ENCODE data around the gene CACNA1G.

Gene CACNA1G

GRCh38 chr17:50529849-50530248 lies 30.7 kb upstream of the CACNA1G start:
- Histone ChIP-seq H2AFZ (ENCODE audit: low read depth, low read length) (no peak overlapping the region), H3K4me2 (ENCODE audit: low read length, poor library complexity, severe bottlenecking) (no peak overlapping the region), H3K79me1 (replicated peaks; ENCODE audit: low read length, poor library complexity, severe bottlenecking) (no peaks in the 10 kb centered on the region), H3K18ac (ENCODE audit: low read depth in 1 of 2, low read length in 2 of 2) (no peak overlapping the region), H3K4me1 (ENCODE audit: control insufficient read depth, insufficient read depth, low read depth, low read length) (peaks cover 36% of the 10 kb centered on the region), H3K36me3 (ENCODE audit: control insufficient read depth in 1 of 2, insufficient read depth in 2 of 2, low read depth in 1 of 2, low read length in 2 of 2) (no peaks in the 10 kb centered on the region), H3K14ac (ENCODE audit: low read length in 2 of 2) (no peak overlapping the region), H2BK12ac (ENCODE audit: low read length in 2 of 2) (no peak overlapping the region), H3K27me3 (ENCODE audit: control insufficient read depth in 1 of 2, insufficient read depth in 1 of 2, low read length in 2 of 2) (peaks cover 36 to 69% of the 10 kb centered on the region in 2 experiments), H2AK5ac (ENCODE audit: low read length, severe bottlenecking) (no peak overlapping the region), H4K8ac (ENCODE audit: low read length) (no peak overlapping the region), H2BK5ac (ENCODE audit: low read depth, low read length, poor library complexity, severe bottlenecking) (no peak overlapping the region), H2BK120ac (ENCODE audit: low read depth, low read length) (no peak overlapping the region), H3K27ac (ENCODE audit: low read length, poor library complexity, severe bottlenecking) (no peak overlapping the region), H3K4ac (ENCODE audit: low read depth in 1 of 2, low read length in 2 of 2) (no peak overlapping the region), H3K23ac (ENCODE audit: low read length in 2 of 2) (no peak overlapping the region), H3K9me3 (ENCODE audit: control insufficient read depth, low read length) (no peaks in the 10 kb centered on the region), H3K9ac (ENCODE audit: low read length) (no peak overlapping the region), H2BK15ac (ENCODE audit: low read depth, poor library complexity, severe bottlenecking) (no peak overlapping the region), H3K4me3 (ENCODE audit: insufficient read depth in 1 of 2, low read depth in 1 of 2, low read length in 2 of 2) (no peak overlapping the region), H4K91ac (ENCODE audit: low read length) (no peak overlapping the region)
- no peak for DNase-seq
- 91% methylated on average over 7 of the region's 7 CpGs for WGBS

GRCh38 chr17:50531428-50532025 lies 29.0 kb upstream of the CACNA1G start:
- no peak overlapping the region for H2AFZ ChIP-seq (ENCODE audit: low read depth, low read length)
- no peak overlapping the region for H3K18ac ChIP-seq (ENCODE audit: low read depth in 1 of 2, low read length in 2 of 2)
- no peaks in the 10 kb centered on the region for H3K9me3 ChIP-seq (ENCODE audit: control insufficient read depth, low read length)
- peaks cover 36% of the 10 kb centered on the region for H3K4me1 ChIP-seq (ENCODE audit: control insufficient read depth, insufficient read depth, low read depth, low read length)
- peaks cover 36 to 80% of the 10 kb centered on the region in 2 experiments for H3K27me3 ChIP-seq (ENCODE audit: control insufficient read depth in 1 of 2, insufficient read depth in 1 of 2, low read length in 2 of 2)
- H3K79me1 ChIP-seq (replicated peaks; ENCODE audit: low read length, poor library complexity, severe bottlenecking) = no peaks in the 10 kb centered on the region
- H3K27ac ChIP-seq (ENCODE audit: low read length, poor library complexity, severe bottlenecking) = no peak overlapping the region
- H3K4me2 ChIP-seq (ENCODE audit: low read length, poor library complexity, severe bottlenecking) = no peak overlapping the region
- H2BK12ac ChIP-seq (ENCODE audit: low read length in 2 of 2) = no peak overlapping the region
- H3K4ac ChIP-seq (ENCODE audit: low read depth in 1 of 2, low read length in 2 of 2) = no peak overlapping the region
- no peak overlapping the region for H2BK5ac ChIP-seq (ENCODE audit: low read depth, low read length, poor library complexity, severe bottlenecking)
- H3K4me3 ChIP-seq (ENCODE audit: insufficient read depth in 1 of 2, low read depth in 1 of 2, low read length in 2 of 2) = no peak overlapping the region
- no peak overlapping the region for H4K8ac ChIP-seq (ENCODE audit: low read length)
- H3K36me3 ChIP-seq (ENCODE audit: control insufficient read depth in 1 of 2, insufficient read depth in 2 of 2, low read depth in 1 of 2, low read length in 2 of 2) = no peaks in the 10 kb centered on the region
- 75% methylated on average over 6 of the region's 6 CpGs for WGBS
- H3K9ac ChIP-seq (ENCODE audit: low read length) = no peak overlapping the region
- H4K91ac ChIP-seq (ENCODE audit: low read length) = no peak overlapping the region
- no peak overlapping the region for H3K23ac ChIP-seq (ENCODE audit: low read length in 2 of 2)
- H2BK120ac ChIP-seq (ENCODE audit: low read depth, low read length) = no peak overlapping the region
- H3K14ac ChIP-seq (ENCODE audit: low read length in 2 of 2) = no peak overlapping the region
- DNase-seq = no peak
- H2AK5ac ChIP-seq (ENCODE audit: low read length, severe bottlenecking) = no peak overlapping the region
- H2BK15ac ChIP-seq (ENCODE audit: low read depth, poor library complexity, severe bottlenecking) = peak overlapping the region; percentile 64

GRCh38 chr17:50532452-50533024 lies 28.0 kb upstream of the CACNA1G start, which contains the start of gene EPN3:
Gene EPN3 (plus strand): TSS chr17:50532735. CDS start chr17:50536557, 3,822 bp downstream.
- no peak for DNase-seq
- H2BK15ac ChIP-seq (ENCODE audit: low read depth, poor library complexity, severe bottlenecking) = no peak within 1 kb of the TSS
- H4K8ac ChIP-seq (ENCODE audit: low read length) = no peak within 1 kb of the TSS
- no peak within 1 kb of the TSS for H3K27ac ChIP-seq (ENCODE audit: low read length, poor library complexity, severe bottlenecking)
- no peaks in the 10 kb centered on the region for H3K9me3 ChIP-seq (ENCODE audit: control insufficient read depth, low read length)
- H3K27me3 ChIP-seq (ENCODE audit: control insufficient read depth in 1 of 2, insufficient read depth in 1 of 2, low read length in 2 of 2) = peaks cover 36 to 75% of the 10 kb centered on the region in 2 experiments
- no peak within 1 kb of the TSS for H3K9ac ChIP-seq (ENCODE audit: low read length)
- peak within 1 kb of the TSS; percentile 18 for H4K91ac ChIP-seq (ENCODE audit: low read length)
- H3K4me3 ChIP-seq (ENCODE audit: insufficient read depth in 1 of 2, low read depth in 1 of 2, low read length in 2 of 2) = peak within 1 kb of the TSS in 1 of 2 experiments; percentile 66
- H3K36me3 ChIP-seq (ENCODE audit: control insufficient read depth in 1 of 2, insufficient read depth in 2 of 2, low read depth in 1 of 2, low read length in 2 of 2) = no peaks in the 10 kb centered on the region
- peak within 1 kb of the TSS in 1 of 2 experiments; percentile 64 for H3K23ac ChIP-seq (ENCODE audit: low read length in 2 of 2)
- no peak within 1 kb of the TSS for H2AK5ac ChIP-seq (ENCODE audit: low read length, severe bottlenecking)
- no peak within 1 kb of the TSS for H3K18ac ChIP-seq (ENCODE audit: low read depth in 1 of 2, low read length in 2 of 2)
- H2BK5ac ChIP-seq (ENCODE audit: low read depth, low read length, poor library complexity, severe bottlenecking) = no peak within 1 kb of the TSS
- no peak within 1 kb of the TSS for H3K14ac ChIP-seq (ENCODE audit: low read length in 2 of 2)
- H2BK12ac ChIP-seq (ENCODE audit: low read length in 2 of 2) = peak within 1 kb of the TSS in 1 of 2 experiments; percentile 11
- WGBS = 1% methylated on average over 20 of the region's 21 CpGs
- H2BK120ac ChIP-seq (ENCODE audit: low read depth, low read length) = no peak within 1 kb of the TSS
- H3K79me1 ChIP-seq (replicated peaks; ENCODE audit: low read length, poor library complexity, severe bottlenecking) = no peaks in the 10 kb centered on the region
- H2AFZ ChIP-seq (ENCODE audit: low read depth, low read length) = no peak within 1 kb of the TSS
- peaks cover 31% of the 10 kb centered on the region for H3K4me1 ChIP-seq (ENCODE audit: control insufficient read depth, insufficient read depth, low read depth, low read length)
- peak within 1 kb of the TSS; percentile 70 for H3K4me2 ChIP-seq (ENCODE audit: low read length, poor library complexity, severe bottlenecking)
- H3K4ac ChIP-seq (ENCODE audit: low read depth in 1 of 2, low read length in 2 of 2) = no peak within 1 kb of the TSS

GRCh38 chr17:50533185-50533584 lies 27.3 kb upstream of the CACNA1G start:
- Histone ChIP-seq H2BK12ac (ENCODE audit: low read length in 2 of 2) (no peak overlapping the region), H2BK5ac (ENCODE audit: low read depth, low read length, poor library complexity, severe bottlenecking) (no peak overlapping the region), H3K27me3 (ENCODE audit: control insufficient read depth in 1 of 2, insufficient read depth in 1 of 2, low read length in 2 of 2) (peaks cover 36 to 71% of the 10 kb centered on the region in 2 experiments), H2AFZ (ENCODE audit: low read depth, low read length) (no peak overlapping the region), H3K9ac (ENCODE audit: low read length) (no peak overlapping the region), H3K79me1 (replicated peaks; ENCODE audit: low read length, poor library complexity, severe bottlenecking) (no peaks in the 10 kb centered on the region), H3K18ac (ENCODE audit: low read depth in 1 of 2, low read length in 2 of 2) (no peak overlapping the region), H3K36me3 (ENCODE audit: control insufficient read depth in 1 of 2, insufficient read depth in 2 of 2, low read depth in 1 of 2, low read length in 2 of 2) (peaks cover 0 to 3% of the 10 kb centered on the region in 2 experiments), H4K91ac (ENCODE audit: low read length) (no peak overlapping the region), H3K27ac (ENCODE audit: low read length, poor library complexity, severe bottlenecking) (no peak overlapping the region), H3K4me2 (ENCODE audit: low read length, poor library complexity, severe bottlenecking) (no peak overlapping the region), H2BK15ac (ENCODE audit: low read depth, poor library complexity, severe bottlenecking) (no peak overlapping the region), H2BK120ac (ENCODE audit: low read depth, low read length) (no peak overlapping the region), H3K14ac (ENCODE audit: low read length in 2 of 2) (no peak overlapping the region), H3K4me3 (ENCODE audit: insufficient read depth in 1 of 2, low read depth in 1 of 2, low read length in 2 of 2) (peak overlapping the region in 1 of 2 experiments; percentile 66), H4K8ac (ENCODE audit: low read length) (no peak overlapping the region), H3K4ac (ENCODE audit: low read depth in 1 of 2, low read length in 2 of 2) (no peak overlapping the region), H3K23ac (ENCODE audit: low read length in 2 of 2) (no peak overlapping the region), H2AK5ac (ENCODE audit: low read length, severe bottlenecking) (no peak overlapping the region), H3K4me1 (ENCODE audit: control insufficient read depth, insufficient read depth, low read depth, low read length) (peaks cover 28% of the 10 kb centered on the region), H3K9me3 (ENCODE audit: control insufficient read depth, low read length) (no peaks in the 10 kb centered on the region)
- WGBS = 14% methylated on average over 5 of the region's 5 CpGs
- DNase-seq = no peak
